HepG2 (cell line): ENCODE results near the gene SKP1. TPM values are rescaled to one million over a fixed set of nuclear protein-coding genes. Genes with fewer than 3 reads are reported as not detected.

Source experiments
- ATAC-seq: fragments of 200-7000 bp; cut with Tn5 transposase; 3 replicates; pipeline ENCODE4 v1.9.1; 2020; ENCODE audit warnings: mild to moderate bottlenecking, moderate library complexity
- BruUV-seq: library from RNA; stranded (reverse); fragments of 400-500 nt; replicated peaks from 2 replicates; lab custom pipeline; 2021; lab: Mats Ljungman, UMichigan
- CTCF ChIA-PET: fragments of 300-600 bp; formaldehyde crosslinking; extraction: SDS; loops from one replicate; lab custom pipeline; 2021; ENCODE audit warnings: low total read pairs, inconsistent platforms, low intra/inter-chr PET ratio; lab: Yijun Ruan, JAX
- POLR2A ChIA-PET: fragments of 350-600 bp; sonication (Branson Sonifier 250); formaldehyde crosslinking; loops from one replicate; lab custom pipeline; 2020; ENCODE audit warnings: antibody characterized with exemption, inconsistent platforms; lab: Yijun Ruan, JAX
- DNase-seq: peaks from one replicate; pipeline ENCODE4 v3.0.0-alpha.2; 2015; ENCODE audit warnings: low spot score
- FAIRE-seq: peaks from 3 replicates; lab custom pipeline; 2011; peaks lifted over from hg19 to GRCh38; lab: Jason Lieb, UNC
- H2AFZ ChIP-seq: one replicate; pipeline ENCODE4 v1.6.1; 2011; ENCODE audit warnings: low read length, inconsistent platforms
- H3K27ac ChIP-seq: fragments of 300-600 bp; 3 replicates; pipeline ENCODE4 v1.8.0; 2011; ENCODE audit warnings: mixed run types, mild to moderate bottlenecking, mixed read lengths, low read length, inconsistent platforms; ENCODE audit not compliant: insufficient read depth; ENCODE audit errors: extremely low read length
- H3K27me3 ChIP-seq, 2 experiments: fragments of 200-600 bp in 1 of 2; 2 replicates in 1 of 2; 3 replicates in 1 of 2; pipeline versions ENCODE4 v1.6.0 to v1.8.0; 2011; ENCODE audit warnings: low read length in 2 of 2, mild to moderate bottlenecking in 2 of 2, moderate library complexity in 2 of 2, inconsistent platforms in 1 of 2; ENCODE audit not compliant: insufficient read depth in 2 of 2, control insufficient read depth in 1 of 2
- H3K36me3 ChIP-seq, 2 experiments: fragments of 200-600 bp in 1 of 2; replicated peaks in 1 of 2; 2 replicates in 1 of 2; 3 replicates in 1 of 2; pipeline versions ENCODE4 v1.5.1 to v1.8.0; 2011; ENCODE audit warnings: low read length in 2 of 2, inconsistent platforms in 1 of 2; ENCODE audit not compliant: insufficient read depth in 2 of 2, control insufficient read depth in 1 of 2
- H3K4me1 ChIP-seq: 2 replicates; pipeline ENCODE4 v1.5.1; 2012; ENCODE audit warnings: low read length, inconsistent platforms; ENCODE audit not compliant: insufficient read depth
- H3K4me2 ChIP-seq: 2 replicates; pipeline ENCODE4 v1.6.0; 2011; ENCODE audit warnings: low read depth, low read length, inconsistent platforms
- H3K4me3 ChIP-seq, 3 experiments: fragments of 200-600 bp in 1 of 3; sonication (generic), shearing (Covaris generic) in 1 of 3; replicated peaks in 1 of 3; 2 replicates each; pipeline ENCODE4 v1.5.1; 2011 to 2016; ENCODE audit warnings: low read length in 3 of 3, inconsistent platforms in 2 of 3, low read depth in 2 of 3, mild to moderate bottlenecking in 2 of 3, control low read depth in 1 of 3, mixed read lengths in 1 of 3; ENCODE audit not compliant: insufficient read depth in 1 of 3
- H3K79me2 ChIP-seq: one replicate; pipeline ENCODE4 v1.6.1; 2011; ENCODE audit warnings: low read length, inconsistent platforms; ENCODE audit not compliant: insufficient read depth
- H3K9ac ChIP-seq: 2 replicates; pipeline ENCODE4 v1.6.0; 2011; ENCODE audit warnings: mild to moderate bottlenecking, low read depth, low read length, inconsistent platforms; ENCODE audit not compliant: insufficient read depth
- H3K9me3 ChIP-seq: 2 replicates; pipeline ENCODE4 v1.5.1; 2012; ENCODE audit warnings: mild to moderate bottlenecking, low read length
- H4K20me1 ChIP-seq: 2 replicates; pipeline ENCODE4 v1.6.0; 2011; ENCODE audit warnings: inconsistent platforms, mild to moderate bottlenecking, low read length, moderate library complexity; ENCODE audit not compliant: insufficient read depth
- CTCF ChIP-seq: sonication (generic); formaldehyde crosslinking; IDR thresholded peaks from 2 replicates; pipeline ENCODE4 v1.5.0; 2020; ENCODE audit warnings: mild to moderate bottlenecking, missing genetic modification reagents, moderate library complexity
- E2F5 ChIP-seq: sonication (generic); formaldehyde crosslinking; conservative IDR thresholded peaks from 2 replicates; pipeline ENCODE4 v1.4.0; 2020; ENCODE audit warnings: missing genetic modification reagents
- HMG20A ChIP-seq: IDR thresholded peaks from 2 replicates; pipeline ENCODE4 v1.6.1; 2016; ENCODE audit warnings: borderline replicate concordance
- ISX ChIP-seq: sonication (generic); formaldehyde crosslinking; conservative IDR thresholded peaks from 2 replicates; pipeline ENCODE4 v1.5.0; 2020; ENCODE audit warnings: missing genetic modification reagents
- MAX ChIP-seq: IDR thresholded peaks from 2 replicates; pipeline ENCODE4 v1.6.1; 2012; ENCODE audit warnings: inconsistent platforms
- NR2F2 ChIP-seq: IDR thresholded peaks from 2 replicates; pipeline ENCODE4 v1.6.1; 2012; ENCODE audit warnings: low read depth, inconsistent platforms, borderline replicate concordance
- NR2F6 ChIP-seq, 2 experiments: IDR thresholded peaks; 2 replicates each; pipeline ENCODE4 v1.6.1; 2016; ENCODE audit warnings: antibody characterized with exemption in 1 of 2, mild to moderate bottlenecking in 1 of 2
- ZFAT ChIP-seq: sonication (generic); formaldehyde crosslinking; conservative IDR thresholded peaks from 2 replicates; pipeline ENCODE4 v1.8.1; 2023; ENCODE audit warnings: missing genetic modification reagents, inconsistent platforms
- ZNF331 ChIP-seq: sonication (generic); formaldehyde crosslinking; IDR thresholded peaks from 2 replicates; pipeline ENCODE4 v1.4.0; 2020; ENCODE audit warnings: missing genetic modification reagents
- ZNF563 ChIP-seq: sonication (generic); formaldehyde crosslinking; IDR thresholded peaks from 2 replicates; pipeline ENCODE4 v1.8.0; 2022; ENCODE audit warnings: mild to moderate bottlenecking, moderate library complexity, missing genetic modification reagents
- WGBS: methylation state at CpG from one replicate; pipeline ENCODE4 v1.1.6; 2017; ENCODE audit warnings: low lambda C conversion rate; 5-methylcytosine and 5-hydroxymethylcytosine counted together
- in situ Hi-C: cut with HindIII; loops from 2 replicates; pipeline ENCODE4 v1.10.0; 2017; ENCODE audit warnings: low pct_unique_long_range_greater_than_20kb; ENCODE audit not compliant: extremely low pct_ligation_motif_present
- intact Hi-C: fragments of 100-400 bp; cut with micrococcal nuclease; formaldehyde crosslinking; loops from one replicate; pipeline ENCODE4 v1.10.0; 2022; ENCODE audit not compliant: unreplicated experiment
- polyA plus RNA-seq, 8 experiments: library from polyadenylated mRNA; depleted of rRNA in 3 of 8; stranded (reverse) in 7 of 8; unstranded in 1 of 8; fragments of >200 nt; fragmentation: Illumina TruSeq in 4 of 8; extraction: Trizol in 4 of 8; gene quantifications; 2 replicates each; pipeline versions ENCODE4 v1.2.1 to v1.2.3, GENCODE V29; 2011 to 2016; ENCODE audit warnings: low read depth in 4 of 8, missing spikeins in 1 of 8, mixed read lengths in 1 of 8; ENCODE audit not compliant: insufficient read depth in 1 of 8
- total RNA-seq, 5 experiments: library from RNA; depleted of rRNA; stranded (reverse); fragments of >200 nt; fragmentation: Illumina TruSeq; extraction: Trizol; gene quantifications; 2 replicates each; pipeline ENCODE4 v1.2.3, GENCODE V29; 2016; ENCODE audit warnings: low read depth in 1 of 5
- TF ChIP-seq, protein P1 (sequence below): sonication (generic); formaldehyde crosslinking; IDR thresholded peaks from 2 replicates; pipeline ENCODE4 v1.9.0; 2021; ENCODE audit warnings: missing genetic modification reagents, borderline replicate concordance
- TF ChIP-seq, protein P2 (sequence below): sonication (generic); formaldehyde crosslinking; IDR thresholded peaks from 2 replicates; pipeline ENCODE4 v1.4.0; 2020; ENCODE audit warnings: missing genetic modification reagents
- TF ChIP-seq, protein P3 (sequence below): sonication (generic); formaldehyde crosslinking; IDR thresholded peaks from 2 replicates; pipeline ENCODE4 v1.5.0; 2020; ENCODE audit warnings: missing genetic modification reagents

SKP1 gene
- total and polyA plus RNA-seq, 2 of the 13 experiments (the other 11 are each of a cell fraction or from before 2014, with no cell fraction given): 134 to 340 TPM

DNA sequence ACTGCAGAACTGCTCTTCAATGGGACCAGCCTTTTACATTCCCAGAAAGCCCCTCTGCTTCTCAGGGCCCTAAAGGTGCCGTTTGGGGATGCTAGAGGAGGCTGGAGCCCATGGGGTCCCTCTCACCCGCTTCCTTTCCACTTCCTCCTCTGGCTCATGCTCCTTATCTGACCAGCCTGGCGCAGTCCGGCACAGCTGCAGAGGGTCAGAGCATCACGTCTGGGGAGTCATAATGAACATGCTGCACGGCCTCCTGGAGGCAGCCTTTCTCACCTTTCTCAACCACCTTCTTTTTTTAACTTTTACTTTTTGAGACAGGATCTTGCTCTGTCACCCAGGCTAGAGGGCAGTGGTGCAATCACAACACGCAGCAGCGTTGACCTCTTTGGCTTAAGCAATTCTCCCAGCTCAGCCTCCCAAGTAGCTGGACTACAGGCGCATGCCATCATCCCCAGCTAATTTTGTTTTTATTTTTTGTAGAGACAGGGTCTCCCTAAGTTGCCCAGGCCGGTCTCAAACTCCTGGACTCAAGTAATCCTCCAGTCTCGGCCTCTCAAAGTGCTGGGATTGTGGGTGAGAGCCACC is 77.4 kb downstream of the SKP1 start:
- Histone ChIP-seq H3K27ac (peak overlapping the region; percentile 90), H3K9ac (peak overlapping the region; percentile 75), H2AFZ (peak overlapping the region; percentile 31), H3K36me3 (no peaks in the 10 kb centered on the region), H4K20me1 (no peaks in the 10 kb centered on the region), H3K4me1 (peaks cover 94% of the 10 kb centered on the region), H3K27me3 (peaks cover 0 to 1% of the 10 kb centered on the region in 2 experiments; a peak in 1 of 5 replicates), H3K4me2 (peak overlapping the region; percentile 89), H3K79me2 (no peaks in the 10 kb centered on the region), H3K4me3 (peak overlapping the region; percentile 4 to 66 (median 54); a peak in 5 of 6 replicates), H3K9me3 (no peaks in the 10 kb centered on the region)
- BruUV-seq: TSS peak; percentile 92
- ChIA-PET POLR2A (interaction anchor here (0.7 to 5.0 kb wide), 31 partner anchors 9 to 129 kb away, joined by 3 to 70 read pairs (median 6); partner anchors contain the start of genes PPP2CA, TCF7 and VDAC1), CTCF (interaction anchor here (1.0 to 2.3 kb wide), 3 partner anchors 41 to 60 kb away, joined by 3 to 12 read pairs (median 4); no protein-coding TSS in a partner anchor)
- peak; percentile 91 for FAIRE-seq
- intact Hi-C loops (loop anchor here (2.0 kb wide), 3 partner anchors 29 to 61 kb away; no protein-coding TSS in a partner anchor), in situ Hi-C loops (loop anchor here (5.0 kb wide), 1 partner anchor 57 kb away; no protein-coding TSS in a partner anchor)
- WGBS: 6% methylated on average over 11 of the region's 11 CpGs
- no peak for DNase-seq
- ATAC-seq: peak; percentile 32
- TF ChIP-seq ZFAT (CRISPR knock-in tag) (no peak), ZNF331 (CRISPR knock-in tag) (peak; percentile 28; the same call in 1 of the 2 replicates), CTCF (CRISPR knock-in tag) (peak; percentile 33), E2F5 (CRISPR knock-in tag) (no peak), ISX (CRISPR knock-in tag) (no peak), ZNF563 (CRISPR knock-in tag) (0 out of 2 replicates have a peak, but pooled peaks have one; percentile 6), HMG20A (CRISPR knock-in tag) (0 out of 2 replicates have a peak, but pooled peaks have one; percentile 24), MAX (peak; percentile 34; the same call in 1 of the 2 replicates), NR2F2 (0 out of 2 replicates have a peak, but pooled peaks have one; percentile 37), NR2F6 (IDR thresholded peaks at IDR 0.05) (peak; percentile 55; the same call in 1 of the 2 replicates), NR2F6 (CRISPR knock-in tag; IDR thresholded peaks at IDR 0.05) (peak; percentile 37; the same call in 1 of the 2 replicates)
- TF ChIP-seq, protein P1, sequence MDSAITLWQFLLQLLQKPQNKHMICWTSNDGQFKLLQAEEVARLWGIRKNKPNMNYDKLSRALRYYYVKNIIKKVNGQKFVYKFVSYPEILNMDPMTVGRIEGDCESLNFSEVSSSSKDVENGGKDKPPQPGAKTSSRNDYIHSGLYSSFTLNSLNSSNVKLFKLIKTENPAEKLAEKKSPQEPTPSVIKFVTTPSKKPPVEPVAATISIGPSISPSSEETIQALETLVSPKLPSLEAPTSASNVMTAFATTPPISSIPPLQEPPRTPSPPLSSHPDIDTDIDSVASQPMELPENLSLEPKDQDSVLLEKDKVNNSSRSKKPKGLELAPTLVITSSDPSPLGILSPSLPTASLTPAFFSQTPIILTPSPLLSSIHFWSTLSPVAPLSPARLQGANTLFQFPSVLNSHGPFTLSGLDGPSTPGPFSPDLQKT: no peak
- TF ChIP-seq, protein P2, sequence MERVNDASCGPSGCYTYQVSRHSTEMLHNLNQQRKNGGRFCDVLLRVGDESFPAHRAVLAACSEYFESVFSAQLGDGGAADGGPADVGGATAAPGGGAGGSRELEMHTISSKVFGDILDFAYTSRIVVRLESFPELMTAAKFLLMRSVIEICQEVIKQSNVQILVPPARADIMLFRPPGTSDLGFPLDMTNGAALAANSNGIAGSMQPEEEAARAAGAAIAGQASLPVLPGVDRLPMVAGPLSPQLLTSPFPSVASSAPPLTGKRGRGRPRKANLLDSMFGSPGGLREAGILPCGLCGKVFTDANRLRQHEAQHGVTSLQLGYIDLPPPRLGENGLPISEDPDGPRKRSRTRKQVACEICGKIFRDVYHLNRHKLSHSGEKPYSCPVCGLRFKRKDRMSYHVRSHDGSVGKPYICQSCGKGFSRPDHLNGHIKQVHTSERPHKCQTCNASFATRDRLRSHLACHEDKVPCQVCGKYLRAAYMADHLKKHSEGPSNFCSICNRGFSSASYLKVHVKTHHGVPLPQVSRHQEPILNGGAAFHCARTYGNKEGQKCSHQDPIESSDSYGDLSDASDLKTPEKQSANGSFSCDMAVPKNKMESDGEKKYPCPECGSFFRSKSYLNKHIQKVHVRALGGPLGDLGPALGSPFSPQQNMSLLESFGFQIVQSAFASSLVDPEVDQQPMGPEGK (CRISPR knock-in tag): 0 out of 2 replicates have a peak, but pooled peaks have one; percentile 16
- TF ChIP-seq, protein P3, sequence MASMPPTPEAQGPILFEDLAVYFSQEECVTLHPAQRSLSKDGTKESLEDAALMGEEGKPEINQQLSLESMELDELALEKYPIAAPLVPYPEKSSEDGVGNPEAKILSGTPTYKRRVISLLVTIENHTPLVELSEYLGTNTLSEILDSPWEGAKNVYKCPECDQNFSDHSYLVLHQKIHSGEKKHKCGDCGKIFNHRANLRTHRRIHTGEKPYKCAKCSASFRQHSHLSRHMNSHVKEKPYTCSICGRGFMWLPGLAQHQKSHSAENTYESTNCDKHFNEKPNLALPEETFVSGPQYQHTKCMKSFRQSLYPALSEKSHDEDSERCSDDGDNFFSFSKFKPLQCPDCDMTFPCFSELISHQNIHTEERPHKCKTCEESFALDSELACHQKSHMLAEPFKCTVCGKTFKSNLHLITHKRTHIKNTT: no peak
